K562 (cell line): ENCODE measurements around the gene SMAD3. TPM values are rescaled to one million over a fixed set of nuclear protein-coding genes. Genes with fewer than 3 reads are reported as not detected.
A peak's percentile ranks its signal among the peaks of the same experiment; 100 is the strongest.

Experiments used
- CREBBP ChIP-seq: IDR thresholded peaks from one replicate; pipeline ENCODE4 v1.6.1; 2012; ENCODE audit warnings: low read depth, mild to moderate bottlenecking, control low read depth, inconsistent platforms, low read length
- GABPA ChIP-seq: fragments of 200-800 bp; sonication (Bioruptor generic); conservative IDR thresholded peaks from 2 replicates; pipeline ENCODE4 v1.6.1; 2016; ENCODE audit warnings: low read depth, missing genetic modification characterization, missing compliant biosample characterization
- NR2C2 ChIP-seq, 2 experiments: fragments of 200-800 bp in 1 of 2; sonication (Bioruptor generic) in 1 of 2; sonication (generic) in 1 of 2; formaldehyde crosslinking in 1 of 2; IDR thresholded peaks; 2 replicates each; pipeline versions ENCODE4 v1.6.1 to v1.8.0; 2016 to 2022; ENCODE audit warnings: mild to moderate bottlenecking in 1 of 2, missing compliant biosample characterization in 1 of 2, missing genetic modification characterization in 1 of 2, missing genetic modification reagents in 1 of 2
- ZNF263 ChIP-seq: sonication (generic); formaldehyde crosslinking; IDR thresholded peaks from 2 replicates; pipeline ENCODE4 v1.8.0; 2022; ENCODE audit warnings: mild to moderate bottlenecking, missing genetic modification reagents, borderline replicate concordance
- polyA plus RNA-seq, 8 experiments: library from polyadenylated mRNA; depleted of rRNA in 4 of 8; stranded (reverse) in 5 of 8; unstranded in 3 of 8; fragments of >200 nt; fragmentation: Nextera tagmentation in 2 of 8; fragmentation: Illumina TruSeq in 1 of 8; extraction: Ambion mirVana in 2 of 8; extraction: Trizol in 1 of 8; gene quantifications; 2 replicates each; pipeline versions ENCODE4 v1.2.1 to v1.2.3, GENCODE V29; 2011 to 2014; ENCODE audit warnings: inconsistent platforms in 1 of 8, missing spikeins in 1 of 8
- total RNA-seq, 7 experiments: library from RNA; depleted of rRNA in 6 of 7; stranded (reverse); fragments of >200 nt in 6 of 7; fragmentation: Illumina TruSeq in 2 of 7; extraction: Trizol in 2 of 7; gene quantifications; 2 replicates each; pipeline versions ENCODE4 v1.2.1 to v1.2.3, GENCODE V29; 2011 to 2021; ENCODE audit warnings: low replicate concordance in 1 of 7
- TF ChIP-seq, protein P1 (sequence below), 2 experiments: fragments of 450-650 bp; IDR thresholded peaks; 2 replicates each; pipeline ENCODE4 v1.6.1; 2016; ENCODE audit warnings: mild to moderate bottlenecking in 2 of 2, borderline replicate concordance in 1 of 2, low read depth in 1 of 2, moderate library complexity in 1 of 2
- TF ChIP-seq, protein P2 (sequence below): sonication (generic); formaldehyde crosslinking; IDR thresholded peaks from 2 replicates; pipeline ENCODE4 v1.8.0; 2022; ENCODE audit warnings: missing genetic modification reagents, mild to moderate bottlenecking, borderline replicate concordance

The SMAD3 gene
- total and polyA plus RNA-seq, 9 of the 15 experiments (the other 6 are each of a cell fraction or from before 2014, with no cell fraction given), result 4.3 to 39.2 (median 11.1) TPM

DNA sequence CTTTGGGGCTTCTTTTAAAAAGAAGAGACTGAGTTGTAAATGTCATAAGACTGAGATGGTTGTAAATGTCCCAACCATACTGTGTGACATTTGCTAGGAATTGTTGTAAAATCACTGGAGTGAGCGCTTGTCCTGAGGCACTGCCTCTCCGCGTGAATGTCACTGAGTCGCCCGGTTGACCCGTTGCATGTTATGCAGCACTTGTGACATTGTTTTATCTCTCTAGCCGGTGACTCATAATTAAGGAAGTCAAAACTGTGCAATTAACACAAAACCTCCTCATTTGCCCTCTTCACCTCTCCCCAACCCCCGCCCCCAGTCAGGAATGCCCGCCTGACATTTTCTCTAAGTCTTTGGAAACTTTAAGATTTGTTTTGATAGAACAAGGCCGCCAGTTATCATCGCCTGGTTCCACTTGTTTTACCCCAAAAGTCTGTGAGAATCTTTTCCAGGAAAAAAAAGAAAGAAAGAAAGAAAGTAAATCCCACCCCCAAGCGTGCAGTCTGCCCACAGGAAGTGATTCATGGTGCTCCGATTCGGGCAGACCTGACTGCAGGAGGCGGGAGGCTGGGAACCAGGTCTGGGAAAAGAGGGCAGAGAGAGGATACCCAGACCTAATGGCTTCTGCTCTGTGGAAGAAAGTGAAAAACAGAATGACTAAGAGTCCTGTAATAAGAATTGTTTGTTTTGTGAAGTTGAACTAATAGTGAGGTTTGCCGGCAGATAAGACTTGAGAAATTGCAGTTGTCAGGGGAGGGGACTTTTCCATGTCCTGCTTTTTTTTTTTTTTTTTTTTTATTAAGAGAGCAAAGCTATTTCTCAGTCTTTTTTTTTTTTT is 84.8 kb downstream of the SMAD3 start (continued):
- TF ChIP-seq, protein P1, sequence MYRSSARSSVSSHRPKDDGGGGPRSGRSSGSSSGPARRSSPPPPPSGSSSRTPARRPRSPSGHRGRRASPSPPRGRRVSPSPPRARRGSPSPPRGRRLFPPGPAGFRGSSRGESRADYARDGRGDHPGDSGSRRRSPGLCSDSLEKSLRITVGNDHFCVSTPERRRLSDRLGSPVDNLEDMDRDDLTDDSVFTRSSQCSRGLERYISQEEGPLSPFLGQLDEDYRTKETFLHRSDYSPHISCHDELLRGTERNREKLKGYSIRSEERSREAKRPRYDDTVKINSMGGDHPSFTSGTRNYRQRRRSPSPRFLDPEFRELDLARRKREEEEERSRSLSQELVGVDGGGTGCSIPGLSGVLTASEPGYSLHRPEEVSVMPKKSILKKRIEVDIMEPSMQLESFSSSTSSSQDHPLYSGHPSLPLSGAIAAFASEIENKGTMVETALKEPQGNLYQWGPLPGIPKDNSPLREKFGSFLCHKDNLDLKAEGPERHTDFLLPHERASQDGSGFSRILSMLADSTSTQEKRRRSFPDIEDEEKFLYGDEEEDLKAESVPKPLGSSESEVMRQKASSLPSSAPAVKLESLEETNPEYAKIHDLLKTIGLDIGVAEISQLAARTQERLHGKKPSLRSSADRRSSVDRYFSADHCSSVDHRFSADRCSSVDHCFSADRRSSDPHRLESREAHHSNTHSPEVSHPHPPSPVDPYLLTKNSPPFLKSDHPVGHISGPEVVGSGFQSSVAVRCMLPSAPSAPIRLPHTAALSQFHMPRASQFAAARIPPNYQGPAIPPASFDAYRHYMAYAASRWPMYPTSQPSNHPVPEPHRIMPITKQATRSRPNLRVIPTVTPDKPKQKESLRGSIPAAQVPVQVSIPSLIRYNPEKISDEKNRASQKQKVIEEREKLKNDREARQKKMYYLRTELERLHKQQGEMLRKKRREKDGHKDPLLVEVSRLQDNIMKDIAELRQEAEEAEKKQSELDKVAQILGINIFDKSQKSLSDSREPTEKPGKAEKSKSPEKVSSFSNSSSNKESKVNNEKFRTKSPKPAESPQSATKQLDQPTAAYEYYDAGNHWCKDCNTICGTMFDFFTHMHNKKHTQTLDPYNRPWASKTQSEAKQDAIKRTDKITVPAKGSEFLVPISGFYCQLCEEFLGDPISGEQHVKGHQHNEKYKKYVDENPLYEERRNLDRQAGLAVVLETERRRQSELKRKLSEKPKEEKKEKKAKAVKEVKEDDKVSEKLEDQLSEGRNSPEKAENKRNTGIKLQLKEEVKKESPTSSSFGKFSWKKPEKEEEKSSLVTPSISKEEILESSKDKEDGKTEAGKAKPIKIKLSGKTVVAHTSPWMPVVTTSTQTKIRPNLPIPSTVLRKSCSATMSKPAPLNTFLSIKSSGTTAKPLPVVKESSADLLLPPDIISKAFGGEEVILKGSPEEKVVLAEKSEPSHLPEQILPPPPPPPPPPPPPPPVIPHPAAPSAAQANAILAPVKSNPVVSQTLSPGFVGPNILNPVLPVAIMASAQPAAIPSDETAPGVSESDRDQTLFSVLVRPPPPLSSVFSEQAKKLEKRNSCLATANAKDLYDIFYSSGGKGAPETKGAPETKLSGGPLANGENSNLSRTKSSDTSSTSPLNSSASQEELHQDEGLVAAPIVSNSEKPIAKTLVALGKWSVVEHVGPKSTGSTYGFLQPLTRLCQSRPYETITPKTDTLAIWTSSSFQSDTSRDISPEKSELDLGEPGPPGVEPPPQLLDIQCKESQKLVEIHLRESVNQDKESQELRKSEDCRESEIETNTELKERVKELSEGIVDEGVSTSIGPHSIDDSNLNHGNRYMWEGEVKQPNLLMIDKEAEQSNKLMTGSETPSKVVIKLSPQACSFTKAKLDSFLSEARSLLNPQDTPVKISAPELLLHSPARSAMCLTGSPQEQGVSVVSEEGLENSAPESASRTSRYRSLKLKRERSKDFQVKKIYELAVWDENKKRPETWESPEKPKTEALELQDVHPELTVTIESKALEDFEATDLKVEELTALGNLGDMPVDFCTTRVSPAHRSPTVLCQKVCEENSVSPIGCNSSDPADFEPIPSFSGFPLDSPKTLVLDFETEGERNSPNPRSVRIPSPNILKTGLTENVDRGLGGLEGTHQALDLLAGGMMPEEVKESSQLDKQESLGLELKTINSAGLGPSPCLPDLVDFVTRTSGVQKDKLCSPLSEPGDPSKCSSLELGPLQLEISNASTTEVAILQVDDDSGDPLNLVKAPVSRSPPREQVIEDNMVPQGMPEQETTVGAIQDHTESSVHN (IDR thresholded peaks at IDR 0.05; ENCODE audit: borderline replicate concordance in 1 of 2, low read depth in 1 of 2), result 0 out of 4 replicates have a peak, but pooled peaks of 1 of the 2 experiments have one; percentile 22
- TF ChIP-seq NR2C2 (CRISPR knock-in tag; IDR thresholded peaks at IDR 0.05) (no peak), NR2C2 (tag; IDR thresholded peaks at IDR 0.05) (peak; percentile 81; the same call in 1 of the 2 replicates), ZNF263 (CRISPR knock-in tag) (no peak), GABPA (tag) (peak; percentile 52), CREBBP (no peak)
- TF ChIP-seq, protein P2, sequence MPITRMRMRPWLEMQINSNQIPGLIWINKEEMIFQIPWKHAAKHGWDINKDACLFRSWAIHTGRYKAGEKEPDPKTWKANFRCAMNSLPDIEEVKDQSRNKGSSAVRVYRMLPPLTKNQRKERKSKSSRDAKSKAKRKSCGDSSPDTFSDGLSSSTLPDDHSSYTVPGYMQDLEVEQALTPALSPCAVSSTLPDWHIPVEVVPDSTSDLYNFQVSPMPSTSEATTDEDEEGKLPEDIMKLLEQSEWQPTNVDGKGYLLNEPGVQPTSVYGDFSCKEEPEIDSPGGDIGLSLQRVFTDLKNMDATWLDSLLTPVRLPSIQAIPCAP (CRISPR knock-in tag), result no peak
